Limb (tissue), 2 donors: ENCODE measurements around the gene HECTD1.
"Not testable (repeated sequence)": the region's sequence is repeated elsewhere in the genome, so short reads cannot be mapped to it uniquely, and the experiment has no call there.

Experiments used
- DNase-seq, 2 donors: peaks; one replicate each; pipeline ENCODE4 v3.0.0-alpha.2; 2016; ENCODE audit errors: extremely low spot score in 2 of 2

The HECTD1 gene

GRCh38 chr14:31093884-31094839 lies 113.4 kb downstream of the HECTD1 start:
- not testable (repeated sequence) for DNase-seq

GRCh38 chr14:31092160-31092708 lies 115.4 kb downstream of the HECTD1 start:
- no peak for DNase-seq

GRCh38 chr14:31090883-31091764 lies 116.5 kb downstream of the HECTD1 start:
- no peak for DNase-seq

DNA sequence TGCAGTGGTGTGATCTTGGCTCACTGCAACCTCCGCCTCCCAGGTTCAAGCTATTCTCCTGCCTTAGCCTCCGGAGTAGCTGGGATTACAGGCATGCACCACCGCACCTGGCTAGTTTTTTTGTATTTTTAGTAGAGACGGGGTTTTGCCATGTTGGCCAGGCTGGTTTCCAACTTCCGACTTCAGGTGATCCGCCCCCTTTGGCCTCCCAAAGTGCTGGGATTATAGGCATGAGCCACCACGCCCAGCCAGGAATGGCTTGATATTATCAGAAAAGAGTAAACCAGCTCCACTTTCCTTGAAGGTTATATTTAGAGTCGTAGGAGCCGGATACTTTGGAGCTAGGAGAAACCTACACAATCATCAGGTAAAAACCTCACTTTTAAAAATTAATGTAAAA lies 121.1 kb downstream of the HECTD1 start:
- not testable (repeated sequence) for DNase-seq

GRCh38 chr14:31085027-31085426 lies 122.6 kb downstream of the HECTD1 start:
- no peak for DNase-seq

GRCh38 chr14:31084385-31084784 lies 123.2 kb downstream of the HECTD1 start:
- no peak for DNase-seq

DNA sequence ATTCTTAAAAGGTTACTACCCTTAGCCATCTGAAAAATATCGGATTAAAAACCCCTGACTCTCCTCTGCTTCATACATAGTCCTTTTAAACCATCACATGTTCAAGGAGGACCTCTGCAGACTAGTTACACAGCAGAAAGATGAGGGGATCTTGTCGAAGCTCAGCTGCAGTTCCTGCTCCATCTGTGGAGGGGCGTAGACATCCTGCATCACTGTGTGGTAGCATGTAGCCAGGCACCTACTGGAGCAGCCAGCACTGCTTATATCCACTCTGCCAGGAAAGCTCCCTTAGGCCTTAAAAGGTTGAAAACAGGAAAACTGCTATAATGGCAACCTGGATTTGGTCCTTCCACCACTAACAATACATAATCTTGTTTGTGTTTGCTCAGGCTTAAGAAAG lies 123.8 kb downstream of the HECTD1 start:
- no peak for DNase-seq

DNA sequence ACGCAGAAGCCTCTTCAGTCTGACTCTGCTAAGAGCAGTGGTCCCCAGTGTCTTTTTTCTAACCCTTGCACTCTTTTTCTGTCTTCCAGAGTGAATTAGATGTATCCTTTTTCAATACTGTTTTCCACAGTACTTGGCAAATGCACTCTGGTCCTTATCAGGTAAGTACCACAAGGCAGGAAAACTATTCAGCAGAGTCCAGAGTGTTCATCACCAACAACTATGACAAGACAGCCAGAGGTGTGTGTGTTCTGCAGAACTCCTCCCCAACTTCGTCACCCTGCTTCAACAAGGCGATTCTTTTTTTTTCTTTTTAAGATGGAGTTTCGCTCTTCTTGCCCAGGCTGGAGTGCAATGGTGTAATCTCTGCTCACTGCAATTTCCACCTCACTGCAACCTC lies 127.1 kb downstream of the HECTD1 start:
- no peak for DNase-seq

- no peak for DNase-seq
Measured at GRCh38 chr14:31080056-31080455, 127.5 kb downstream of the HECTD1 start.

DNA sequence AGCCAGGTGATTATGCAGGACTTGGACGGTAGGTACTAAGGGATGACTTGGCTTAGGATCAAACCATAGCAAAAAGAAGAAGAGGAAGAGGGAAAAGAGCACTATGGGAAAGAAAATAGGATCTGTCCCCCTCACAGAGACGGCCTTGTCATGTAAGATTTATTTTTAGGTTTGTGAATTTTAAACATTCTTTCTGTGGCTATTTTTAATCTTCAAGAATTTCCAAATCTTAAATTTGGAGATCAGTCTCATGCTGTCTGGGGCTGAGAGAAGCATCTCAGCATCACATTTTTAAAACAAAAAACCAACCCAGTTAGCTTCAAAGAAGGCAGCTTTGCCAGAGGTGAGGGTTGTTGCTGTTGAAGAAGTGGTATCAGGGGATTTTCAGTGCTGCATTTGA lies 128.8 kb downstream of the HECTD1 start:
- no peak for DNase-seq

GRCh38 chr14:31075144-31075543 lies 132.4 kb downstream of the HECTD1 start:
- no peak for DNase-seq

- DNase-seq: no peak
Measured at GRCh38 chr14:31071151-31071550, 136.4 kb downstream of the HECTD1 start.

DNA sequence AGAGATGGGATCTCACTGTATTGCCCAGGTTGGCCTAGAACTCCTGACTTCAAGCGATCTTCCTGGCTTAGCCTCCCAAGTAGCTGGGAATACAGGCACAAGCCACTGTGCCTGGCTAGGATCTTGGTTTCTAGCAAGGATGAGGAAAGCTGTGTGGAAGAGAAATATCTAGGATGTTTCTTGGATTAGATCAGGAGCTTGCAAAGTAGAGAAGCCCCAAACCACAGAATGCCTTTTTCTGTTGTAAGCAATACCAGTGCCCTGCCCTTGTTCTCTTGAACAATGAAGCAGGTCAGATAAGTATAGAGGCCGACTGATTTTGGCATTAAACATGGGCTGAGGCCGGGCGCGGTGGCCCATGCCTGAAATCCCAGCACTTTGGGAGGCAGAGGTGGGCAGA lies 137.2 kb downstream of the HECTD1 start:
- DNase-seq: no peak

DNA sequence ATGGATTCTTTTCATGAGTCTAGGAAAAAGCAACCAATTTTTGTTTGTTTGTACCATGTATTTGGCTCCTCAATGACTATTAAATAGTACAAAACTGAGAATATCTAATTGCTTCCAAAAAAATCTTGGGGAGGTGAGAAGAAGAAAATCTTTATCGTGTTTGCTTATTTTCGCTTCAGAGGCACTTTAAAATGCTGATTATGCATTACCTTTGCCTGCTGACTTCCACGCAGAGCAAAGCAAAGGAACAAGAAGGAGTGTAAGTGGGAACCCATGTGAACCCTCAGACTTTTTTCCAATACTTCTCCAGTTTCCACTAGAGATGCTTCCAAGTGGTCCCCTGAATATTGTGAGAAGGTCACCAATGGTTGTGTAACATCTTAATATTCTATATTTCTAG lies 138.2 kb downstream of the HECTD1 start:
- no peak for DNase-seq

GRCh38 chr14:31068235-31068634 lies 139.4 kb downstream of the HECTD1 start:
- DNase-seq: no peak

DNA sequence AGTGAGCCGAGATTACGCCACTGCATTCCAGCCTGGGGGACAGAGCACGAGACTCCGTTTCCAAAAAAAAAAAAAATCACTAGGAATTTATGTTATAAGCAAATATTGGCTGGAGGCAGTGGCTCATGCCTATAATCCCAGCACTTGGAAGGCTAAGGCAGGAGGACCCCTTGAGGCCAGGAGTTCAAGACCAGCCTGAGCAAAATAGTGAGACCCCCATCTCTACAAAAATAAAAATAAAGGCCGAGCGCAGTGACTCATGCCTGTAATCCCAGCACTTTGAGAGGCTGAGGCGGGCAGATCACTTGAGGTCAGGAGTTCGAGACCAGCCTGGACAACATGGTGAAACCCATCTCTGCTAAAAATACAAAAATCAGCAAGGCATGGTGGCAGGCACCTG lies 144.7 kb downstream of the HECTD1 start:
- DNase-seq: not testable (repeated sequence)

- DNase-seq: no peak
Measured at GRCh38 chr14:31060253-31060875, 147.2 kb downstream of the HECTD1 start.

DNA sequence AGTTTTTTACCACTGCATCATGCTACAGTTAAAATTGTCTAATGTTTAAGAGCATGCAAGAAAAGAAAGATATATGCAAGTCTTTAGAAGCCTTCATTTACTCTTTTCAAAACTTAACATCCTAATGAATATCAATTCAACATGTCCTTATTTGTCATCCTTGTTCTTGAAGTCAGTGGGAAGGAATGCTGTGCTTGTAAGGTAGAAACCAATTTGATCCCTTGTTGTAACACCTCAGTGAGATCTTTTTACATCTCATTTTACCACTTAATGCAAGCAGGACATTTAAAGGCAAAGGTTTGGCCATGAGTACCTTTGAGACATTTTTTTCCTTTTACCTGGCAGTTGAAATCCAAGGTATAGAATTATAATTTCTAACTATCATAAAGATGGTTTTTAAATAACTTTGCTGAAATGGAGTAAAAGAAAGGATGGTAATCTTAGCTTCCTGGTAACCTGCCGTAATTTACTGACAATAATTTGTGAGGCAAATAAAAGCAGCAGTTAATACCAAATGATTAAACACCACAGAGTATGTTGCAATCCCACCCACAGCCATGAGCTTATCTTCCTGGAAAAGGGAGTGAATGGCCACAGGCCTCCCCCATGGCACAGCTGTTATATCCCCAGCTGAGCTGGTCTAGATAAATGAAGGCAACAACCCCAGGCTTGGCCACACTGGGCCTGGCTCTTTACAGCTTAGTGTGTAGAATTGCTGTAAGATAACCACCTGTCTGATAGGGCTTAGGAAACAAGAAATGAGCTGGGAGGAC lies 148.3 kb downstream of the HECTD1 start:
- DNase-seq: no peak

GRCh38 chr14:31057701-31058364 lies 149.8 kb downstream of the HECTD1 start:
- no peak for DNase-seq

- DNase-seq: no peak
Measured at GRCh38 chr14:31057035-31057434, 150.6 kb downstream of the HECTD1 start.
